K562 (cell line): ENCODE measurements around the gene FARSA. TPM values are rescaled to one million over a fixed set of nuclear protein-coding genes. Genes with fewer than 3 reads are reported as not detected.

Source experiments
- HNRNPL ChIP-seq: fragments of 200-400 bp; formaldehyde crosslinking; IDR thresholded peaks from 2 replicates; pipeline ENCODE4 v1.6.1; 2017; ENCODE audit warnings: low read depth, mild to moderate bottlenecking, low read length
- KLF6 ChIP-seq: fragments of 250-450 bp; sonication (Bioruptor Pico); IDR thresholded peaks from 2 replicates; pipeline ENCODE4 v1.4.0; 2020; ENCODE audit warnings: mild to moderate bottlenecking, moderate library complexity, borderline replicate concordance
- NCOR1 ChIP-seq: fragments of 450-650 bp; IDR thresholded peaks from 2 replicates; pipeline ENCODE4 v1.6.1; 2016; ENCODE audit warnings: mild to moderate bottlenecking, moderate library complexity
- SLC30A9 ChIP-seq: fragments of 250-450 bp; sonication (Bioruptor Pico); IDR thresholded peaks from 2 replicates; pipeline ENCODE4 v1.8.0; 2022; ENCODE audit warnings: mild to moderate bottlenecking, moderate library complexity
- ZBTB1 ChIP-seq: sonication (generic); formaldehyde crosslinking; IDR thresholded peaks from 2 replicates; pipeline ENCODE4 v1.8.1; 2023; ENCODE audit warnings: missing genetic modification reagents, low read depth, mild to moderate bottlenecking, borderline replicate concordance
- ZBTB8A ChIP-seq: fragments of 450-650 bp; IDR thresholded peaks from 2 replicates; pipeline ENCODE4 v1.6.1; 2018; ENCODE audit warnings: mild to moderate bottlenecking, moderate library complexity; ENCODE audit not compliant: partially characterized antibody
- polyA plus RNA-seq, 8 experiments: library from polyadenylated mRNA; depleted of rRNA in 4 of 8; stranded (reverse) in 5 of 8; unstranded in 3 of 8; fragments of >200 nt; fragmentation: Nextera tagmentation in 2 of 8; fragmentation: Illumina TruSeq in 1 of 8; extraction: Ambion mirVana in 2 of 8; extraction: Trizol in 1 of 8; gene quantifications; 2 replicates each; pipeline versions ENCODE4 v1.2.1 to v1.2.3, GENCODE V29; 2011 to 2014; ENCODE audit warnings: inconsistent platforms in 1 of 8, missing spikeins in 1 of 8
- total RNA-seq, 7 experiments: library from RNA; depleted of rRNA in 6 of 7; stranded (reverse); fragments of >200 nt in 6 of 7; fragmentation: Illumina TruSeq in 2 of 7; extraction: Trizol in 2 of 7; gene quantifications; 2 replicates each; pipeline versions ENCODE4 v1.2.1 to v1.2.3, GENCODE V29; 2011 to 2021; ENCODE audit warnings: low replicate concordance in 1 of 7
- TF ChIP-seq, protein P1 (sequence below): fragments of 450-650 bp; IDR thresholded peaks from 2 replicates; pipeline ENCODE4 v1.6.1; 2016; ENCODE audit warnings: mild to moderate bottlenecking, moderate library complexity
- TF ChIP-seq, protein P2 (sequence below): fragments of 450-650 bp; IDR thresholded peaks from 2 replicates; pipeline ENCODE4 v1.6.1; 2016; ENCODE audit warnings: low read depth

The FARSA gene
- total and polyA plus RNA-seq, 9 of the 15 experiments (the other 6 are each of a cell fraction or from before 2014, with no cell fraction given) = 25.2 to 237 (median 89.6) TPM

DNA sequence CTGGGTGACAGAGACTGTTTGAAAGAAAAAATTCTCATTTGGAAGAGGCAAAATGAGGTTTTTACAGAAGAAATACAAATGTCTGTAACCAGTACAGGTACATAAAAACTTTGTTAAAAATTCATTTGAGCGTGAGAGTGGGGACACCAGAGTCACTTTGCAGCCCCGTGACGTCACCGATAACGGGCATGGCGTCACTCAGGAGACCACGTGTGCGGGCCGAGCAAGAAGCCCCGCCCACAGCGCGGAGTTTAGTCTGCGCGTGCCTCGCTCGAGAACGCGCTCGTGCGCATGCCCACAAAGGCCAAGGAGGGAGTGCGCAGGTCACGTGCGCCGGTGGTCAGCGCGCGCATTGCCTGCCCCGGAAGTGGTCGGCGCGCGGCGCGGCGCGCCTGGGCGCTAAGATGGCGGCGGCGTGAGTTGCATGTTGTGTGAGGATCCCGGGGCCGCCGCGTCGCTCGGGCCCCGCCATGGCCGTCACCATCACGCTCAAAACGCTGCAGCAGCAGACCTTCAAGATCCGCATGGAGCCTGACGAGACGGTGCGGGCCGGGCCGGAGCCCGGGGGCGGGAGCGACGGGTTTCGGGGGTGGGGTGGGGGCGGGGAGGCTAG, 12.1 kb upstream of the FARSA start, which contains the start of gene RAD23A (continued):
- TF ChIP-seq, protein P1, sequence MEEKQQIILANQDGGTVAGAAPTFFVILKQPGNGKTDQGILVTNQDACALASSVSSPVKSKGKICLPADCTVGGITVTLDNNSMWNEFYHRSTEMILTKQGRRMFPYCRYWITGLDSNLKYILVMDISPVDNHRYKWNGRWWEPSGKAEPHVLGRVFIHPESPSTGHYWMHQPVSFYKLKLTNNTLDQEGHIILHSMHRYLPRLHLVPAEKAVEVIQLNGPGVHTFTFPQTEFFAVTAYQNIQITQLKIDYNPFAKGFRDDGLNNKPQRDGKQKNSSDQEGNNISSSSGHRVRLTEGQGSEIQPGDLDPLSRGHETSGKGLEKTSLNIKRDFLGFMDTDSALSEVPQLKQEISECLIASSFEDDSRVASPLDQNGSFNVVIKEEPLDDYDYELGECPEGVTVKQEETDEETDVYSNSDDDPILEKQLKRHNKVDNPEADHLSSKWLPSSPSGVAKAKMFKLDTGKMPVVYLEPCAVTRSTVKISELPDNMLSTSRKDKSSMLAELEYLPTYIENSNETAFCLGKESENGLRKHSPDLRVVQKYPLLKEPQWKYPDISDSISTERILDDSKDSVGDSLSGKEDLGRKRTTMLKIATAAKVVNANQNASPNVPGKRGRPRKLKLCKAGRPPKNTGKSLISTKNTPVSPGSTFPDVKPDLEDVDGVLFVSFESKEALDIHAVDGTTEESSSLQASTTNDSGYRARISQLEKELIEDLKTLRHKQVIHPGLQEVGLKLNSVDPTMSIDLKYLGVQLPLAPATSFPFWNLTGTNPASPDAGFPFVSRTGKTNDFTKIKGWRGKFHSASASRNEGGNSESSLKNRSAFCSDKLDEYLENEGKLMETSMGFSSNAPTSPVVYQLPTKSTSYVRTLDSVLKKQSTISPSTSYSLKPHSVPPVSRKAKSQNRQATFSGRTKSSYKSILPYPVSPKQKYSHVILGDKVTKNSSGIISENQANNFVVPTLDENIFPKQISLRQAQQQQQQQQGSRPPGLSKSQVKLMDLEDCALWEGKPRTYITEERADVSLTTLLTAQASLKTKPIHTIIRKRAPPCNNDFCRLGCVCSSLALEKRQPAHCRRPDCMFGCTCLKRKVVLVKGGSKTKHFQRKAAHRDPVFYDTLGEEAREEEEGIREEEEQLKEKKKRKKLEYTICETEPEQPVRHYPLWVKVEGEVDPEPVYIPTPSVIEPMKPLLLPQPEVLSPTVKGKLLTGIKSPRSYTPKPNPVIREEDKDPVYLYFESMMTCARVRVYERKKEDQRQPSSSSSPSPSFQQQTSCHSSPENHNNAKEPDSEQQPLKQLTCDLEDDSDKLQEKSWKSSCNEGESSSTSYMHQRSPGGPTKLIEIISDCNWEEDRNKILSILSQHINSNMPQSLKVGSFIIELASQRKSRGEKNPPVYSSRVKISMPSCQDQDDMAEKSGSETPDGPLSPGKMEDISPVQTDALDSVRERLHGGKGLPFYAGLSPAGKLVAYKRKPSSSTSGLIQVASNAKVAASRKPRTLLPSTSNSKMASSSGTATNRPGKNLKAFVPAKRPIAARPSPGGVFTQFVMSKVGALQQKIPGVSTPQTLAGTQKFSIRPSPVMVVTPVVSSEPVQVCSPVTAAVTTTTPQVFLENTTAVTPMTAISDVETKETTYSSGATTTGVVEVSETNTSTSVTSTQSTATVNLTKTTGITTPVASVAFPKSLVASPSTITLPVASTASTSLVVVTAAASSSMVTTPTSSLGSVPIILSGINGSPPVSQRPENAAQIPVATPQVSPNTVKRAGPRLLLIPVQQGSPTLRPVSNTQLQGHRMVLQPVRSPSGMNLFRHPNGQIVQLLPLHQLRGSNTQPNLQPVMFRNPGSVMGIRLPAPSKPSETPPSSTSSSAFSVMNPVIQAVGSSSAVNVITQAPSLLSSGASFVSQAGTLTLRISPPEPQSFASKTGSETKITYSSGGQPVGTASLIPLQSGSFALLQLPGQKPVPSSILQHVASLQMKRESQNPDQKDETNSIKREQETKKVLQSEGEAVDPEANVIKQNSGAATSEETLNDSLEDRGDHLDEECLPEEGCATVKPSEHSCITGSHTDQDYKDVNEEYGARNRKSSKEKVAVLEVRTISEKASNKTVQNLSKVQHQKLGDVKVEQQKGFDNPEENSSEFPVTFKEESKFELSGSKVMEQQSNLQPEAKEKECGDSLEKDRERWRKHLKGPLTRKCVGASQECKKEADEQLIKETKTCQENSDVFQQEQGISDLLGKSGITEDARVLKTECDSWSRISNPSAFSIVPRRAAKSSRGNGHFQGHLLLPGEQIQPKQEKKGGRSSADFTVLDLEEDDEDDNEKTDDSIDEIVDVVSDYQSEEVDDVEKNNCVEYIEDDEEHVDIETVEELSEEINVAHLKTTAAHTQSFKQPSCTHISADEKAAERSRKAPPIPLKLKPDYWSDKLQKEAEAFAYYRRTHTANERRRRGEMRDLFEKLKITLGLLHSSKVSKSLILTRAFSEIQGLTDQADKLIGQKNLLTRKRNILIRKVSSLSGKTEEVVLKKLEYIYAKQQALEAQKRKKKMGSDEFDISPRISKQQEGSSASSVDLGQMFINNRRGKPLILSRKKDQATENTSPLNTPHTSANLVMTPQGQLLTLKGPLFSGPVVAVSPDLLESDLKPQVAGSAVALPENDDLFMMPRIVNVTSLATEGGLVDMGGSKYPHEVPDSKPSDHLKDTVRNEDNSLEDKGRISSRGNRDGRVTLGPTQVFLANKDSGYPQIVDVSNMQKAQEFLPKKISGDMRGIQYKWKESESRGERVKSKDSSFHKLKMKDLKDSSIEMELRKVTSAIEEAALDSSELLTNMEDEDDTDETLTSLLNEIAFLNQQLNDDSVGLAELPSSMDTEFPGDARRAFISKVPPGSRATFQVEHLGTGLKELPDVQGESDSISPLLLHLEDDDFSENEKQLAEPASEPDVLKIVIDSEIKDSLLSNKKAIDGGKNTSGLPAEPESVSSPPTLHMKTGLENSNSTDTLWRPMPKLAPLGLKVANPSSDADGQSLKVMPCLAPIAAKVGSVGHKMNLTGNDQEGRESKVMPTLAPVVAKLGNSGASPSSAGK = peak; percentile 49; the same call in 1 of the 2 replicates
- TF ChIP-seq ZBTB8A (no peak), HNRNPL (no peak), SLC30A9 (no peak), KLF6 (CRISPR knock-in tag) (no peak), NCOR1 (peak; percentile 58; the same call in 1 of the 2 replicates), ZBTB1 (CRISPR knock-in tag) (no peak)
- TF ChIP-seq, protein P2, sequence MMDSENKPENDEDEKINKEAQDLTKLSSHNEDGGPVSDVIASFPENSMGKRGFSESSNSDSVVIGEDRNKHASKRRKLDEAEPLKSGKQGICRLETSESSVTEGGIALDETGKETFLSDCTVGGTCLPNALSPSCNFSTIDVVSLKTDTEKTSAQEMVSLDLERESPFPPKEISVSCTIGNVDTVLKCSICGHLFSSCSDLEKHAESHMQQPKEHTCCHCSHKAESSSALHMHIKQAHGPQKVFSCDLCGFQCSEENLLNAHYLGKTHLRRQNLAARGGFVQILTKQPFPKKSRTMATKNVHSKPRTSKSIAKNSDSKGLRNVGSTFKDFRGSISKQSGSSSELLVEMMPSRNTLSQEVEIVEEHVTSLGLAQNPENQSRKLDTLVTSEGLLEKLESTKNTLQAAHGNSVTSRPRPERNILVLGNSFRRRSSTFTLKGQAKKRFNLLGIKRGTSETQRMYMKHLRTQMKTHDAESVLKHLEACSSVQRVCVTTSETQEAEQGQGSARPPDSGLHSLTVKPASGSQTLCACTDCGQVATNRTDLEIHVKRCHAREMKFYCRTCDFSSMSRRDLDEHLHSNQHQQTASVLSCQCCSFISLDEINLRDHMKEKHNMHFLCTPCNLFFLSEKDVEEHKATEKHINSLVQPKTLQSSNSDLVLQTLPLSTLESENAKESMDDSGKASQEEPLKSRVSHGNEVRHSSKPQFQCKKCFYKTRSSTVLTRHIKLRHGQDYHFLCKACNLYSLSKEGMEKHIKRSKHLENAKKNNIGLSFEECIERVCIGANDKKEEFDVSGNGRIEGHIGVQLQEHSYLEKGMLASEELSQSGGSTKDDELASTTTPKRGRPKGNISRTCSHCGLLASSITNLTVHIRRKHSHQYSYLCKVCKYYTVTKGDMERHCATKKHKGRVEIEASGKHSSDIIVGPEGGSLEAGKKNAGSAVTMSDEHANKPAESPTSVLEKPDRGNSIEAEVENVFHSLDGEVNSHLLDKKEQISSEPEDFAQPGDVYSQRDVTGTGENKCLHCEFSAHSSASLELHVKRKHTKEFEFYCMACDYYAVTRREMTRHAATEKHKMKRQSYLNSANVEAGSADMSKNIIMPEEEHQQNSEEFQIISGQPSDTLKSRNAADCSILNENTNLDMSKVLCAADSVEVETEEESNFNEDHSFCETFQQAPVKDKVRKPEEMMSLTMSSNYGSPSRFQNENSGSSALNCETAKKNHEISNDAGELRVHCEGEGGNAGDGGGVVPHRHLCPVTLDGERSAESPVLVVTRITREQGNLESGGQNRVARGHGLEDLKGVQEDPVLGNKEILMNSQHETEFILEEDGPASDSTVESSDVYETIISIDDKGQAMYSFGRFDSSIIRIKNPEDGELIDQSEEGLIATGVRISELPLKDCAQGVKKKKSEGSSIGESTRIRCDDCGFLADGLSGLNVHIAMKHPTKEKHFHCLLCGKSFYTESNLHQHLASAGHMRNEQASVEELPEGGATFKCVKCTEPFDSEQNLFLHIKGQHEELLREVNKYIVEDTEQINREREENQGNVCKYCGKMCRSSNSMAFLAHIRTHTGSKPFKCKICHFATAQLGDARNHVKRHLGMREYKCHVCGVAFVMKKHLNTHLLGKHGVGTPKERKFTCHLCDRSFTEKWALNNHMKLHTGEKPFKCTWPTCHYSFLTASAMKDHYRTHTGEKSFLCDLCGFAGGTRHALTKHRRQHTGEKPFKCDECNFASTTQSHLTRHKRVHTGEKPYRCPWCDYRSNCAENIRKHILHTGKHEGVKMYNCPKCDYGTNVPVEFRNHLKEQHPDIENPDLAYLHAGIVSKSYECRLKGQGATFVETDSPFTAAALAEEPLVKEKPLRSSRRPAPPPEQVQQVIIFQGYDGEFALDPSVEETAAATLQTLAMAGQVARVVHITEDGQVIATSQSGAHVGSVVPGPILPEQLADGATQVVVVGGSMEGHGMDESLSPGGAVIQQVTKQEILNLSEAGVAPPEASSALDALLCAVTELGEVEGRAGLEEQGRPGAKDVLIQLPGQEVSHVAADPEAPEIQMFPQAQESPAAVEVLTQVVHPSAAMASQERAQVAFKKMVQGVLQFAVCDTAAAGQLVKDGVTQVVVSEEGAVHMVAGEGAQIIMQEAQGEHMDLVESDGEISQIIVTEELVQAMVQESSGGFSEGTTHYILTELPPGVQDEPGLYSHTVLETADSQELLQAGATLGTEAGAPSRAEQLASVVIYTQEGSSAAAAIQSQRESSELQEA = no peak
